ENCODE measurements around the gene IDH3B.

The IDH3B gene

GRCh38 chr20:2657241-2657640, 6.8 kb downstream of the IDH3B start:
- DNase-seq (ENCODE audit: low read depth, low spot score), result no peak

- no peak for DNase-seq (ENCODE audit: low read depth, low spot score)
These were observed 7.4 kb downstream of the IDH3B start for GRCh38 chr20:2656471-2657117.

GRCh38 chr20:2655331-2656116, 8.5 kb downstream of the IDH3B start:
- DNase-seq (ENCODE audit: low read depth, low spot score), result no peak

- no peak for DNase-seq (ENCODE audit: low read depth, low spot score)
These were observed 9.2 kb downstream of the IDH3B start for GRCh38 chr20:2654831-2655230.

GRCh38 chr20:2654384-2654822, 9.6 kb downstream of the IDH3B start:
- DNase-seq (ENCODE audit: low read depth, low spot score), result no peak

- DNase-seq (ENCODE audit: low read depth, low spot score), result no peak
These were observed 10.2 kb downstream of the IDH3B start for GRCh38 chr20:2653556-2654383.

GRCh38 chr20:2652724-2653555, 11.1 kb downstream of the IDH3B start:
- peak; percentile 11 for DNase-seq (ENCODE audit: low read depth, low spot score)

- DNase-seq (ENCODE audit: low read depth, low spot score), result peak; percentile 92
These were observed 12.0 kb downstream of the IDH3B start, which contains the start of gene NOP56 for GRCh38 chr20:2651772-2652723. TSS of gene NOP56 (plus strand) at chr20:2652632. CDS start at chr20:2652661, 29 bp downstream.

GRCh38 chr20:2643708-2644107, 20.3 kb downstream of the IDH3B start:
- DNase-seq (ENCODE audit: low read depth, low spot score), result no peak

GRCh38 chr20:2640899-2641298, 23.1 kb downstream of the IDH3B start:
- no peak for DNase-seq (ENCODE audit: low read depth, low spot score)

- no peak for DNase-seq (ENCODE audit: low read depth, low spot score)
These were observed 23.8 kb downstream of the IDH3B start for GRCh38 chr20:2640260-2640659.

GRCh38 chr20:2637246-2637645, 26.8 kb downstream of the IDH3B start:
- DNase-seq (ENCODE audit: low read depth, low spot score), result no peak

GRCh38 chr20:2633381-2633780, 30.6 kb downstream of the IDH3B start:
- no peak for DNase-seq (ENCODE audit: low read depth, low spot score)

GRCh38 chr20:2631228-2631627, 32.8 kb downstream of the IDH3B start:
- no peak for DNase-seq (ENCODE audit: low read depth, low spot score)

GRCh38 chr20:2626853-2627541, 37.0 kb downstream of the IDH3B start:
- no peak for DNase-seq (ENCODE audit: low read depth, low spot score)

GRCh38 chr20:2625062-2625461, 39.0 kb downstream of the IDH3B start:
- DNase-seq (ENCODE audit: low read depth, low spot score), result no peak

GRCh38 chr20:2624190-2624589, 39.8 kb downstream of the IDH3B start:
- no peak for DNase-seq (ENCODE audit: low read depth, low spot score)

GRCh38 chr20:2619961-2620595, 43.9 kb downstream of the IDH3B start:
- no peak for DNase-seq (ENCODE audit: low read depth, low spot score)

- DNase-seq (ENCODE audit: low read depth, low spot score), result no peak
These were observed 44.7 kb downstream of the IDH3B start for GRCh38 chr20:2619337-2619736.
